RWPE2 (cell line): ENCODE measurements around the gene B4GAT1.
A peak's percentile ranks its signal among the peaks of the same experiment; 100 is the strongest.

Experiments
- ATAC-seq: fragments of 200-7000 bp; cut with Tn5 transposase; 3 replicates; pipeline ENCODE4 v1.9.1; 2021; ENCODE audit warnings: low read depth
- DNase-seq: peaks from one replicate; pipeline ENCODE4 v3.0.0-alpha.2; 2020; ENCODE audit warnings: low spot score
- H3K27ac ChIP-seq: fragments of 450-650 bp; 2 replicates; pipeline ENCODE4 v1.5.1; 2017; ENCODE audit warnings: mild to moderate bottlenecking; ENCODE audit not compliant: poor library complexity, severe bottlenecking
- H3K27me3 ChIP-seq: fragments of 250-450 bp; sonication (Bioruptor Pico); 2 replicates; pipeline ENCODE4 v1.5.1; 2021; ENCODE audit warnings: mild to moderate bottlenecking, moderate library complexity; ENCODE audit not compliant: insufficient read depth, poor library complexity, severe bottlenecking
- H3K36me3 ChIP-seq: fragments of 250-450 bp; sonication (Bioruptor Pico); 2 replicates; pipeline ENCODE4 v1.5.1; 2020; ENCODE audit warnings: low read depth, mild to moderate bottlenecking, moderate library complexity
- H3K4me1 ChIP-seq: fragments of 250-450 bp; sonication (Bioruptor Pico); 2 replicates; pipeline ENCODE4 v1.5.1; 2021; ENCODE audit warnings: mild to moderate bottlenecking, moderate library complexity; ENCODE audit not compliant: insufficient read depth, poor library complexity, severe bottlenecking
- H3K4me3 ChIP-seq: fragments of 250-450 bp; sonication (Bioruptor Pico); 2 replicates; pipeline ENCODE4 v1.5.1; 2021; ENCODE audit warnings: mild to moderate bottlenecking, moderate library complexity; ENCODE audit not compliant: severe bottlenecking
- H3K9me3 ChIP-seq: fragments of 250-450 bp; sonication (Bioruptor Pico); 2 replicates; pipeline ENCODE4 v1.5.1; 2021; ENCODE audit warnings: mild to moderate bottlenecking, moderate library complexity; ENCODE audit not compliant: severe bottlenecking
- TF ChIP-seq, protein P1 (sequence below): fragments of 450-650 bp; IDR thresholded peaks from one replicate; pipeline ENCODE4 v1.5.1; 2017; ENCODE audit warnings: mild to moderate bottlenecking, moderate library complexity; ENCODE audit not compliant: poor library complexity, severe bottlenecking

Gene B4GAT1

GRCh38 chr11:66326261-66327111 lies 20.9 kb downstream of the B4GAT1 start:
- Histone ChIP-seq H3K27me3 (no peaks in the 10 kb centered on the region), H3K36me3 (no peaks in the 10 kb centered on the region), H3K4me3 (no peak overlapping the region), H3K4me1 (peaks cover 29% of the 10 kb centered on the region), H3K9me3 (no peaks in the 10 kb centered on the region), H3K27ac (peak overlapping the region; percentile 92)
- ATAC-seq (peak; percentile 33), DNase-seq (no peak)
- TF ChIP-seq, protein P1, sequence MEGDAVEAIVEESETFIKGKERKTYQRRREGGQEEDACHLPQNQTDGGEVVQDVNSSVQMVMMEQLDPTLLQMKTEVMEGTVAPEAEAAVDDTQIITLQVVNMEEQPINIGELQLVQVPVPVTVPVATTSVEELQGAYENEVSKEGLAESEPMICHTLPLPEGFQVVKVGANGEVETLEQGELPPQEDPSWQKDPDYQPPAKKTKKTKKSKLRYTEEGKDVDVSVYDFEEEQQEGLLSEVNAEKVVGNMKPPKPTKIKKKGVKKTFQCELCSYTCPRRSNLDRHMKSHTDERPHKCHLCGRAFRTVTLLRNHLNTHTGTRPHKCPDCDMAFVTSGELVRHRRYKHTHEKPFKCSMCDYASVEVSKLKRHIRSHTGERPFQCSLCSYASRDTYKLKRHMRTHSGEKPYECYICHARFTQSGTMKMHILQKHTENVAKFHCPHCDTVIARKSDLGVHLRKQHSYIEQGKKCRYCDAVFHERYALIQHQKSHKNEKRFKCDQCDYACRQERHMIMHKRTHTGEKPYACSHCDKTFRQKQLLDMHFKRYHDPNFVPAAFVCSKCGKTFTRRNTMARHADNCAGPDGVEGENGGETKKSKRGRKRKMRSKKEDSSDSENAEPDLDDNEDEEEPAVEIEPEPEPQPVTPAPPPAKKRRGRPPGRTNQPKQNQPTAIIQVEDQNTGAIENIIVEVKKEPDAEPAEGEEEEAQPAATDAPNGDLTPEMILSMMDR: no peak

DNA sequence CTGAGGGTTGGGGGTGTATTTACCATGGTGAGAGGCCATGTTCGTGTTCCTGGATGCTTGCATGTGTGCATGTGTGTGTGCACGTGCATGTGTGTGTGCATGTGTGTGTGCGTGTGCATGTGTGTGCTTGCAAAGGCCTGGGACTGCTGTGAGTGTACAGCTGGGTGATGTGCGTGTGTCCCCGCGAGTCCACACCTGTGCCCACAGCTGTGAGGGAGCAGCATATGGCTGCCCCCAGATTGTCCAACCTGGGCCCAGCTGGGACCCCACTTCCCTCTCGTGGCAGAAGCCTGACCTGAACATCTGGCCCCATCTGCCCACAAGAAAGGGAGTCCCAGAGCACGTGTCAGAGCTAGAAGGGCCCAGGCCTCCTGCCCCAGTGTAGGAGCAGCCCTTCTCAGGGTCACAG lies 22.2 kb downstream of the B4GAT1 start:
- no peak overlapping the region for H3K4me3 ChIP-seq
- no peaks in the 10 kb centered on the region for H3K36me3 ChIP-seq
- no peaks in the 10 kb centered on the region for H3K9me3 ChIP-seq
- peak overlapping the region; percentile 92 for H3K27ac ChIP-seq
- ATAC-seq: no peak
- DNase-seq: no peak
- peaks cover 29% of the 10 kb centered on the region for H3K4me1 ChIP-seq
- no peaks in the 10 kb centered on the region for H3K27me3 ChIP-seq
- TF ChIP-seq, protein P1: no peak

GRCh38 chr11:66324664-66325063 lies 22.8 kb downstream of the B4GAT1 start:
- Histone ChIP-seq H3K9me3 (peaks cover 3% of the 10 kb centered on the region), H3K4me3 (no peak overlapping the region), H3K4me1 (peaks cover 29% of the 10 kb centered on the region), H3K27ac (peak overlapping the region; percentile 92), H3K27me3 (no peaks in the 10 kb centered on the region), H3K36me3 (no peaks in the 10 kb centered on the region)
- no peak for ATAC-seq
- DNase-seq: no peak
- TF ChIP-seq, protein P1: no peak

GRCh38 chr11:66323684-66324083 lies 23.7 kb downstream of the B4GAT1 start:
- no peak overlapping the region for H3K27ac ChIP-seq
- no peaks in the 10 kb centered on the region for H3K27me3 ChIP-seq
- peaks cover 3% of the 10 kb centered on the region for H3K9me3 ChIP-seq
- no peak overlapping the region for H3K4me3 ChIP-seq
- H3K4me1 ChIP-seq: peaks cover 29% of the 10 kb centered on the region
- no peak for ATAC-seq
- TF ChIP-seq, protein P1: no peak
- no peak for DNase-seq
- H3K36me3 ChIP-seq: no peaks in the 10 kb centered on the region
